ENCODE results near the gene CEP85L. TPM values are rescaled to one million over a fixed set of nuclear protein-coding genes. Genes with fewer than 3 reads are reported as not detected.

The CEP85L gene
- total and polyA plus RNA-seq, 2 of the 4 experiments (the other 2 are of a cell fraction), result 2.3 to 25.6 TPM

DNA sequence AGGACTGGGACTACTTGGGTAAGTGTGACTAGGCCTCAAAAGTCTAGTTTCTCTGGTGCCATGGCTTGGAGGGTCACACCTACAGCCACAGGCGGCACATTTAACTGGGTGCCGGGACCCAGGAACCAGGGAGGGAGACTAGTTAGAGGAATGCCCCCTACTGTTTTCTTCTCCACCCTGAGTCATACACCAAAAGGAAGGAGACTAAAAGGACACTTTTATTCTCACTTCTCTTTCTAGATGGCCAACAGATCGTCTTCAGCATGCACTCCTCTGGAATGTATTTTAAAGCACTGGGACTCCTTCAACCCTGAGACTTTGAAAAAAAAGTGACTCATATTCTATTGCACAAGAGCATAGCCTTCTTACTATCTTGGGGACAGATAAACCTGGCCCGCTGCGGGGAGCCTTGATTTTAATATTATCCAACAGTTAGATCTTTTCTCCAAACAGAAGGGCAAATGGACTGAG is 69.9 kb downstream of the CEP85L start:
- Histone ChIP-seq H2BK20ac (ENCODE audit: low read depth, low read length) (no peak overlapping the region), H2BK120ac (ENCODE audit: low read depth, low read length) (no peak overlapping the region), H2AK5ac (ENCODE audit: low read depth, low read length) (no peak overlapping the region), H3K23ac (ENCODE audit: low read depth, low read length) (no peak overlapping the region), H2AK9ac (replicated peaks; ENCODE audit: low read depth, low read length, poor library complexity) (no peak overlapping the region), H4K8ac (ENCODE audit: low read depth in 2 of 2, low read length in 2 of 2) (no peak overlapping the region), H4K91ac (ENCODE audit: insufficient read depth, low read depth, low read length) (no peak overlapping the region), H2BK5ac (ENCODE audit: low read depth, low read length, poor library complexity, severe bottlenecking) (no peak overlapping the region), H3K4me2 (ENCODE audit: low read depth, low read length) (peak overlapping the region; percentile 46; the same call in 1 of the 2 replicates), H3K27ac (ENCODE audit: insufficient read depth, low read length) (no peak overlapping the region), H3K14ac (replicated peaks; ENCODE audit: low read depth, low read length) (no peak overlapping the region), H3K56ac (ENCODE audit: extremely low read depth, insufficient read depth, low read length) (no peak overlapping the region), H2BK15ac (ENCODE audit: low read depth, low read length) (no peak overlapping the region), H3K9ac (ENCODE audit: low read depth, low read length) (no peak overlapping the region), H3K4me1 (ENCODE audit: control insufficient read depth, insufficient read depth, low read length) (peaks cover 8% of the 10 kb centered on the region), H3K18ac (ENCODE audit: low read depth, low read length) (no peak overlapping the region), H3K9me3 (ENCODE audit: control insufficient read depth, insufficient read depth, low read length) (peaks cover 4% of the 10 kb centered on the region; the same call in 1 of the 2 replicates), H3K36me3 (ENCODE audit: control insufficient read depth, insufficient read depth, low read length) (no peaks in the 10 kb centered on the region), H3K4me3 (ENCODE audit: insufficient read depth, low read depth, low read length) (no peak overlapping the region), H3K4ac (ENCODE audit: low read depth, low read length) (no peak overlapping the region), H3K79me1 (ENCODE audit: low read depth in 1 of 2, low read length in 2 of 2) (peaks cover 31 to 55% of the 10 kb centered on the region in 2 experiments; a peak in 3 of 4 replicates), H4K20me1 (ENCODE audit: insufficient read depth, low read length) (no peaks in the 10 kb centered on the region), H3K27me3 (ENCODE audit: control insufficient read depth, insufficient read depth, low read length) (no peaks in the 10 kb centered on the region), H3K9me1 (ENCODE audit: insufficient read depth, low read length) (no peaks in the 10 kb centered on the region), H4K5ac (ENCODE audit: low read depth, low read length) (no peak overlapping the region), H2AFZ (replicated peaks; ENCODE audit: low read length, poor library complexity) (no peak overlapping the region)
- WGBS, 2 experiments (ENCODE audit: extremely low coverage in 2 of 2, insufficient read length in 1 of 2), result no CpG with 5 or more reads among the region's 5 CpGs
- in situ Hi-C loops (cut with MboI; ENCODE audit: low sequenced_read_pairs) (no loop called here), dilution Hi-C loops (cut with HindIII; ENCODE audit: low sequenced_read_pairs, unreplicated experiment) (no loop called here), intact Hi-C loops (cut with micrococcal nuclease) (loop anchor here (1.0 kb wide), 1 partner anchor 297 kb away; no protein-coding TSS in a partner anchor)
- ChIA-PET CTCF (interaction anchor here (0.6 to 1.6 kb wide), 2 partner anchors 11 to 295 kb away, joined by 5 read pairs; no protein-coding TSS in a partner anchor), POLR2A (ENCODE audit: unreplicated experiment) (no interaction called here)
- ATAC-seq (ENCODE audit: low read depth) (peak; percentile 85), DNase-seq (peak; percentile 80)
- BruUV-seq (replicated peaks), result no TSS peak
- TF ChIP-seq MAFK (IDR thresholded peaks at IDR 0.05; ENCODE audit: low read depth, low read length) (no peak), CEBPB (IDR thresholded peaks at IDR 0.05; ENCODE audit: low read depth, low read length) (peak; percentile 97), USF2 (IDR thresholded peaks at IDR 0.05; ENCODE audit: low read depth, low read length) (no peak), POLR2A (IDR thresholded peaks at IDR 0.05; ENCODE audit: low read depth, low read length) (no peak), RAD21 (IDR thresholded peaks at IDR 0.05; ENCODE audit: low read length) (no peak), FOS (IDR thresholded peaks at IDR 0.05; ENCODE audit: low read depth, low read length) (peak; percentile 4; the same call in 1 of the 2 replicates), RFX5 (IDR thresholded peaks at IDR 0.05; ENCODE audit: low read depth, low read length) (no peak)
- TF ChIP-seq, protein P1, sequence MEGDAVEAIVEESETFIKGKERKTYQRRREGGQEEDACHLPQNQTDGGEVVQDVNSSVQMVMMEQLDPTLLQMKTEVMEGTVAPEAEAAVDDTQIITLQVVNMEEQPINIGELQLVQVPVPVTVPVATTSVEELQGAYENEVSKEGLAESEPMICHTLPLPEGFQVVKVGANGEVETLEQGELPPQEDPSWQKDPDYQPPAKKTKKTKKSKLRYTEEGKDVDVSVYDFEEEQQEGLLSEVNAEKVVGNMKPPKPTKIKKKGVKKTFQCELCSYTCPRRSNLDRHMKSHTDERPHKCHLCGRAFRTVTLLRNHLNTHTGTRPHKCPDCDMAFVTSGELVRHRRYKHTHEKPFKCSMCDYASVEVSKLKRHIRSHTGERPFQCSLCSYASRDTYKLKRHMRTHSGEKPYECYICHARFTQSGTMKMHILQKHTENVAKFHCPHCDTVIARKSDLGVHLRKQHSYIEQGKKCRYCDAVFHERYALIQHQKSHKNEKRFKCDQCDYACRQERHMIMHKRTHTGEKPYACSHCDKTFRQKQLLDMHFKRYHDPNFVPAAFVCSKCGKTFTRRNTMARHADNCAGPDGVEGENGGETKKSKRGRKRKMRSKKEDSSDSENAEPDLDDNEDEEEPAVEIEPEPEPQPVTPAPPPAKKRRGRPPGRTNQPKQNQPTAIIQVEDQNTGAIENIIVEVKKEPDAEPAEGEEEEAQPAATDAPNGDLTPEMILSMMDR (conservative IDR thresholded peaks at IDR 0.05; ENCODE audit: low read depth, low read length), result no peak
